Measurements from ENCODE around the gene OR10J5.

DNA sequence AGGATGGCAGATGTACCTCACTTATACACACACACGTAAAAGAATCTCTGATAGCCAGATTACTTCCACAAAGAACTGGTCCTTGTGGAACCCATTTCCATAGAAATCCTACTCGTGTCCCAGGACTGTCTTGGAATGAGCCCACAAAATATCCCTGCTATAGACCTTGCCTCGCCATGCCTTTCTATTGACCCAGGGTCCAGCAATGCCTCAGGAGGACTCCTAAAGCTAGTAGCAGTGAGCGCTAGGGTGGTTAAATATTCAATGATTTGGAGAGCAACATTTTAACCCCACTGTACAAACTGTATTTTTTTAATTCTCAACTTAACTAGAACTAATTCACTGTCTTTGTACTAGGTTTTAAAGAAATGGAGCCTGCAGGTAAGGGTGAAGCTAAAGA is 26.9 kb downstream of the OR10J5 start:
- TF ChIP-seq, protein P1, sequence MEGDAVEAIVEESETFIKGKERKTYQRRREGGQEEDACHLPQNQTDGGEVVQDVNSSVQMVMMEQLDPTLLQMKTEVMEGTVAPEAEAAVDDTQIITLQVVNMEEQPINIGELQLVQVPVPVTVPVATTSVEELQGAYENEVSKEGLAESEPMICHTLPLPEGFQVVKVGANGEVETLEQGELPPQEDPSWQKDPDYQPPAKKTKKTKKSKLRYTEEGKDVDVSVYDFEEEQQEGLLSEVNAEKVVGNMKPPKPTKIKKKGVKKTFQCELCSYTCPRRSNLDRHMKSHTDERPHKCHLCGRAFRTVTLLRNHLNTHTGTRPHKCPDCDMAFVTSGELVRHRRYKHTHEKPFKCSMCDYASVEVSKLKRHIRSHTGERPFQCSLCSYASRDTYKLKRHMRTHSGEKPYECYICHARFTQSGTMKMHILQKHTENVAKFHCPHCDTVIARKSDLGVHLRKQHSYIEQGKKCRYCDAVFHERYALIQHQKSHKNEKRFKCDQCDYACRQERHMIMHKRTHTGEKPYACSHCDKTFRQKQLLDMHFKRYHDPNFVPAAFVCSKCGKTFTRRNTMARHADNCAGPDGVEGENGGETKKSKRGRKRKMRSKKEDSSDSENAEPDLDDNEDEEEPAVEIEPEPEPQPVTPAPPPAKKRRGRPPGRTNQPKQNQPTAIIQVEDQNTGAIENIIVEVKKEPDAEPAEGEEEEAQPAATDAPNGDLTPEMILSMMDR (conservative IDR thresholded peaks at IDR 0.05; ENCODE audit: low read depth, low read length): no peak
- no peak for TF ChIP-seq BHLHE40 (IDR thresholded peaks at IDR 0.05; ENCODE audit: low read depth, low read length)
- no peak for TF ChIP-seq RCOR1 (IDR thresholded peaks at IDR 0.05; ENCODE audit: insufficient replicate concordance, low read length)
- TF ChIP-seq POLR2A (IDR thresholded peaks at IDR 0.05; ENCODE audit: low read depth, low read length): no peak
- TF ChIP-seq CEBPB (IDR thresholded peaks at IDR 0.05; ENCODE audit: low read depth, low read length): no peak
- TF ChIP-seq RFX5 (IDR thresholded peaks at IDR 0.05; ENCODE audit: low read depth, low read length): no peak
- TF ChIP-seq, protein P2, sequence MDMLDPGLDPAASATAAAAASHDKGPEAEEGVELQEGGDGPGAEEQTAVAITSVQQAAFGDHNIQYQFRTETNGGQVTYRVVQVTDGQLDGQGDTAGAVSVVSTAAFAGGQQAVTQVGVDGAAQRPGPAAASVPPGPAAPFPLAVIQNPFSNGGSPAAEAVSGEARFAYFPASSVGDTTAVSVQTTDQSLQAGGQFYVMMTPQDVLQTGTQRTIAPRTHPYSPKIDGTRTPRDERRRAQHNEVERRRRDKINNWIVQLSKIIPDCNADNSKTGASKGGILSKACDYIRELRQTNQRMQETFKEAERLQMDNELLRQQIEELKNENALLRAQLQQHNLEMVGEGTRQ (IDR thresholded peaks at IDR 0.05; ENCODE audit: low read depth, low read length): no peak
- no peak for TF ChIP-seq SMC3 (IDR thresholded peaks at IDR 0.05; ENCODE audit: low read depth, low read length)
- no peak for TF ChIP-seq FOS (IDR thresholded peaks at IDR 0.05; ENCODE audit: low read depth, low read length)
- no peak for TF ChIP-seq RAD21 (IDR thresholded peaks at IDR 0.05; ENCODE audit: low read length)

Measured in IMR-90 (cell line).